Muscle of back (tissue), 11 donors: Measurements from ENCODE around the gene CACNA1B. TPM values are rescaled to one million over a fixed set of nuclear protein-coding genes. Genes with fewer than 3 reads are reported as not detected.
"Not testable (repeated sequence)": the region's sequence is repeated elsewhere in the genome, so short reads cannot be mapped to it uniquely, and the experiment has no call there.

ENCODE experiments used
- DNase-seq, 3 donors: peaks; one replicate each; pipeline versions ENCODE4 v3.0.0 to v3.0.0-alpha.2; 2013
- polyA plus RNA-seq, 10 donors: library from polyadenylated mRNA; unstranded; fragments of 120-200 nt; gene quantifications; one replicate each; pipeline ENCODE4 v1.2.1, GENCODE V29; 2013; ENCODE audit not compliant: insufficient read length in 10 of 10

Gene CACNA1B
- polyA plus RNA-seq, 10 donors, result 0.28 to 0.88 (median 0.47) TPM

DNA sequence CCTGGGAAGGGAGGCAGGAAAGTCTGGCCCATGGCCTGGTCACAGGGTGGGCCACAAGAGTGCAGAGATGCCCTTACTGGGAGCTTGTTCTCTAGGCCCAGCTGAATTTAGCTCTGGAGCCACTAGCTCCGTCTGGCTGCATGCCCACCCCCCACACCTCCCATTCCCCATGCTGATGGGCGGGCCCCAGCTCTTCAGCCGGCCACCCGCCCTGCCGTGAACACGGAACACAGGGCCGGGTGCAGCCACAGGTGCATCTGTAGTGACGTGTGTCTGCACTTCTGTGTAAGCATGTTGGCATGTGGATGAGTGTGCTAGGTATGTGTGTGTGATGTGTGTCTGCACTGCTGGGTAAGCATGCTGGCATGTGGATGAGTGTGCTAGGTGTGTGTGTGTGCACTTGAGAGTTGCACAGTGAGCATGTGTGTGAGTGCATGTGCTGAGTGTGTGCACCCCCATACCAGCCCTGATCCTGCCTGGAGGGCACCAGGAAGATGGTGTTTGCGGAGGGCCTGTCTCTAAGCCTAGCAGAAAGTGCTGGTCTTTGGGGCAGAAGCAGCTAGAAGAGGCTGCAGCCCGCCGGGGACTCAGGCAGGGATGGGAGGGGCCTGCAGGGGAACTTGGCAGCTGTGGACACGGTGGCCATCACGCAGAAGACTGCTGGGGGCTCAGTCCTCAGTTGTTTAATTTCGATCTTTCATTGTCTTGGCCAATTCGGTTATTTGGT lies 136.4 kb downstream of the CACNA1B start:
- no peak for DNase-seq

DNA sequence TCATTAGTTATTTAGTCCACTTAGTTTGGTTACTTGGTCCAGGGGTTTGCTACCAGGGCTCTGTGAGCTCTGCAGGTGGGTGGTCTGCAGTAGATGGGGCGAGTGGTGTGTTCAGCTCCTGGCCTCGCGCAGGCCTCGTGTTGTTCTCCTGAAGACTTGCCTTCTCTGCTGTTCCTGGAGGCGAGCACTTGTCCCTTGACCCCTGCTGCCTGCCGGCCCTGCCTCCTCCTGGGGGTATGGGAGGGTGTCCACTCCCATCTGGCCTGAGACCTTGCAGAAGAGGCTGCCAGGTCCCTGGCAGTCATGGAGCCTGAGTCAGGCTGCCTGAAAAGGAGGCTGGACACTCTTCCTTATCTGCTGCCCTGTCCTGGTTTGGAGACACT lies 137.0 kb downstream of the CACNA1B start:
- no peak for DNase-seq

DNA sequence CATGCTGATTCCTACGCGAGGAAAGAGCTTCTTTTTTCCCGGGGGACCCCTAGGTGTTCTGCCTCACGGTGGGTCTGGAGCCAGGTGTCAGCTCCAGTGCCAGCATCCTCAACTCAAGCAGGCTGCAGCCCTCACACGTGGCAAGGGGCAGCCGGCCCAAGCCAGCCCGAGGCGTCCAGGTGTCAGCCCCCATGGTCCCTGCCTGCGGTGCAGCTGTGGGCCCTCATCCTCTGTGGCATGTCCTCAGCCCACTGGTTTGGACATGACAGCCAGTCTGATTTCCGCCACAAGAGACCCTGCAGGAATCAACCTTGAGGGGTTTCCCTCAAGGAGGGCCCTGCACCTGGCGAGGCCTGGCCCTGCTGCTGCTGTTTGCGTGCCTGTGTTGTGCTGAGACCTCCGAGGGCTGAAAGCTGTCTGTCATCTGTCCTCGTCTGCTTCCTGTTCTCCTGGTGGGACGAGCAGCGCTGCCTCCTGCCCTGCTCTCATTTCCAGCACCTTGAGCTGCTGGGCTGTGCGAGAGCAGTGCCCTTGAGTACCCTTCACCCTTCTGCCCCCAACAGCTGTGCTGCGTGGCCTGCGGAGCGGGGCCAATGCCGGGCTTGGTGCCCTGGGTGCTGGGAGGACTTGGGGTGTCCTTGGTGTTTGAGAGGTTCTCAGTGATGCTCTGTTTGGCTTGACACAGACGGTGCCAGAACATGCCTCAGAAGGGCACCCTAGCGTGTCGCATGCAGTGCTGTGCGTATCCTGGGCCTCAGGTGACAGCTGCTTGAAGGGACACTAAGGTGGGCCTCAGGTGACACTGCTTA lies 137.6 kb downstream of the CACNA1B start:
- DNase-seq, result no peak

DNA sequence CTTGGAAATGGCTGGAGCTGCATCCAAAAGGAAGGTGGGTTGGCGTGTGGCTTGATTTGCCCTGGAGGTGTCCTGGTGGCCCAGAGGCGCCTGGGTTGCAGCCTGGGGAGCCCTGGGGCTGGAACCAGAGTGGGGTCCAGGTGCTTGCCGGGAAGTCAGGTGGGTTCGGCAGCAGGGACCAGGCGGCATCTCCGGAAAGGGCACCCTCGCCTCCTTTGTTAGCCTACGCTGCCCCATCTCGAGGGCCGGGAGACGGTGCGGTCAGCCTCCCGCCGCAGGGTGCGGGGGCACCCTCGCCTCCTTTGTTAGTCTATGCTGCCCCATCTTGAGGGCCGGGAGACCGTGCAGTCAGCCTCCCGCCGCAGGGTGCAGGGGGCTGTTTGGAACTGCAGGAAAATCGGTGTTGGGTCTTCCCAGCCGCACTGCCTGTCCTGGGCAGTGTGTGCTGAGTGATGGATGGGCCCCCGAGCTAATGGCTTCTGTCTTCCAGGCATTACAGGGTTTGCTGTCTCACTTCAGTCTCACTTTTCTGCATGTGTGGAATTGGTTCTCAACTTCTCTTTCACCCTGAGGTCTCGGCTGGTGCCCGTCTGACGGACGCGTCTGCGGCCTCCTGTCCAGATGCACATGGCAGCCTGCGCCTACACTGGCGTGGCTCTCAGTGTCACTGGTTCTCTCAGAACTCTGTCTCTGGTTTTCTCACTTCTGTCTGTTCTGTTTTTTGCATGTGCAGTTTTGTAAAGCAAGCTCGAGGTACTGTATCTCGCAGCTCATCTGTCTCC lies 139.0 kb downstream of the CACNA1B start:
- DNase-seq, result no peak

DNA sequence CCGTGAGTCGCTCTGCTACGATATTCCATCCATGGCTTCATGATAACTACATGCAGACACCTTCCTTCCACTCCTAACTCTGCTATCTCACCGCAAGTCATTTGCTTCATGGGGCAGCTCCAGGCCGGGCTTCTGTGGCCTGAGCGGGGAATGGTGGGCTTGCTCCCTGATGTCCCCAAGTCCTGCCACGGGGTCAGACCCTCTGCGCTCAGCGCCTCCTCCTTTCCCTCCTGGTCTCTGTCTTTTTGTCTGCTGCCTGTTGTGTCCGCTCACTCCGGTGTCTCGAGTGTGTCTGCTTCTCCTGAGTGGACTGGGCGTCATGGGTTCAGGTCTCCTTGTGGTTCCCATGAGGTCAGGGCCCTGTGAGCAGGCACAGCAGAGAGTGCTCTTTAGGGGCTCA lies 139.6 kb downstream of the CACNA1B start:
- no peak for DNase-seq

DNA sequence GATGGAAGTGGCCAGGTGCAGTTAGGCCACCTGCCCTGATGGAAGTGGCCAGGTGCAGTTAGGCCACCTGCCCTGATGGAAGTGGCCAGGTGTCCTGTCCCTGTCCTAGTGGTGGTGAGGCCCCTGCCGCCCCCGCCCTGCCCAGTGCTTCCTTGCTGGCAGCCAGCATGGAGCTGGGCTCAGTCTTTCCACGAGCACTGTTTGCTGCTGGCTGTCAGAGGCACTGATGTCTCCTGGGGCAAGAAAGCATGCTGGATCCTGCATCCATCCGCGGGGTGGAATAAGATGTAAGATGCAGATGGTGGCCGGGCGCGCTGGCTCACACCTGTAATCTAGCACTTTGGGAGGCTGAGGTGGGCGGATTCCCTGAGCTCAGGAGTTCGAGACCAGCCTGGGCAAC lies 141.9 kb downstream of the CACNA1B start:
- not testable (repeated sequence) for DNase-seq

DNA sequence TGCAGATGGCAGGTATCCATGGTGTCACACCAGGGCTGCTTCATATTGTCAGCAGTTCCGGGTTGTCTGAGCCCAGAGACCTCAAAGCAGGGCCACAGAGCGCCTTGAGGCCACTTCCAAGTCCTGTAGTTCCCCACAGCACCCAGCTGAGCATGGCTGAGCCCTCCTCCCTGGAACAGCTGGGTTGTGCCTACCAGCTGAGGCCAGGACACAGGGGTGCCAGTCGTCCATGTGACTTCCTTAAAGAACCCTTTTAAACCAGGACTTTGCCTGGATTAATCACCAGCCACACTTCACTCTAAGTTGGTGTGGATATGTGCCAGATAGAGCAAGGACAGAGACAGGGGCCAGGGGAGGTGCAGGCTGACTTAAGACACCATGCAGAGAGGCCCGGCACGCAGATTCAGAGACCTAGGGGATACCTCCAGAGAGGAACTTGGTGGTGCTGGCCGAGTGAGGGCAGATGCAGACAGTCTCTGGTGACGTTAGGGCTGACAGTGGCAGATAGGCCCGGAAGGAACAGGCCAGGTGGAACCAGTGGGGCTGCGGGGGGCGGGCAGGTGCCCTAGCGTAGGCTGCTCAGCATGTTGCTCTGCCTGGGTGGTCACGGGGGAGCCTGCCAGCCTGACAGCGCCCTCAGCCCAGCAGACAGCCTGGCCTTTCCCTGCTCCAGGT lies 142.7 kb downstream of the CACNA1B start:
- DNase-seq, result no peak

DNA sequence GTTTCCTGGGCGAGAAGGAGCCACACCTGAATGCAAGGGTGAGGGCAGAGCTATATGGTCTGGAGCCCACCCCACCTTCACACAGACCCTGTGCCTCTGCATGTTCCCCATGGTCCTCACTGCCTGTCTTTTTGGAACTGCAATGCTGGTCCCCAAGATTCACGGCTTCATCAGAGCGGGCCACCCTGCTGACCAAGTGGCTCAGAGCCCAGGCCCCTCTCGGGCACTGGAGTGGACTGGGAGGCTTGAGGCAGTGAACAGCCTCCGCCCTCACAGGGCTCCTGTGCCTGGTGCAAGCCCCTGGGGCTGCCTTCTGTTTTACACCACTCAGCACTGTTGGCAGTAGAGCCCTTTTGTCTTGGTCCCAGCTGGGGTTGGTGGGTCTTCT lies 143.2 kb downstream of the CACNA1B start:
- DNase-seq, result no peak

DNA sequence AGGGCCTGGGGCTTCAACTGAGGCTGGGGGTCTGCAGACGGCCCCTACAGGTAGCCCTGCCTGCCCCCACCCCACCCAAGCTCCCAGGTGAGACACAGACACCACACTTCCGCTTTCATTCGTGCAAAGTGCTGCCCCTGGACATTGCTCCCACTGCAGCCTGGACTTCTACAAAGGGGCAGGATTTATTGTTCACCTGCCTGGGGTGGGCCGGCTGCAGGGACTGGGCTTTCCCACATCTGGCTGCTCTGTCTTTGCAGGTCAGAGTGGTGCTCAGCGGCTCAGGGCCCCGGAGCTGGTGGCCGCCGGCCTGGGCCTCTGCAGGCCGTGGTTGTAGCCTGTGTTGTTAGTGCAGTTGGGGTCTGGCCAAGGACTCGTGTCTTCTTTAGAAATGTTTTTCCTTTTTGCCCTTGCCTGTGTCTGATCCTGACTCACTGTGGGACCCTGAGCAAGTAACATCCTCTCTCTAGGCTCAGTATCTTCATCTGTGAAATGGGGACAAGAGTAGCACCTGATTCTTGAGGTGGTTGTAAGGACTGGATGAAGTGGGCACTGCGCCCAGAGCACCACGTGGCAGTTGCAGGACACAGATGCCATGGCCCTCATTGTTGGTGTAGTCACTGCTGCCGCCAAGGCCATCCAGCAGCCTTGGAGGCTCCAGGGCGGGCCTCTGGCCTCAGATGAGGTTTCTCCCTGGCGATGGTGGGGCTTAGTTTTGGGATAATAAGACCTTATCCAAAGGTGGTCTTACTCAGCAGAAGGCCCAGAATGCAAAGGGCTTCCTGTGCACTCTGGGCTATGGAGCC lies 143.9 kb downstream of the CACNA1B start:
- no peak for DNase-seq

DNA sequence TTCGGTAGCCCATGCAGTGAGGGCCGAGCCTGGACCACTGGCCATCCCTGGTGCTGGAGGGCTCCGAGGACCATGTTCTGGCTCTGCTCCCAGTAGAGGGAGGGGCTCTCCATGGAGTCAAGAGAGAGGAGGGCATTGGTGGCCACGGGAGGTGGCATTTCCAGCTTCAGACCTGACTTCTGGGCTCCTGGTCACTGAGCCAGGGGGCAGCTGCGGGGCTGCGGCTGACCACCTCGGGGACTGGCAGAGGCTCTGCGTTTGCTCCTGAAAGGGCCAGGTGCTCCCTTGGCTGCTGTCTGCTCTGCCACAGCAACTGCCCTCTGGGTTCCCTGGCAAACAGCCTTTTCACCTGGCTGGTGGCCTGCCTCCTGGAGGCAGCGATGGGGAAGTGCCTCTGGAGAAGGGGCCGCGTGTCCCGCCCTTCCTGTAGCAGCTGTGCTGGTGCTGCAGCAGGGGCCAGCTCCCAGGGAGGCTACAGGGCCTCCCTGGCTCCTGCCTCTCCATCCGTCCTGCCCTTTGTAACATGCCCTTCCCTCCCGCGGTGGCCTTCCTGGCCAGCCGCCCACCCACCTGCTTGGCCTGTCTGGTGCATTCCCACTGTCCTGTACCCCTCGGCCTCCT lies 144.6 kb downstream of the CACNA1B start:
- no peak for DNase-seq

DNA sequence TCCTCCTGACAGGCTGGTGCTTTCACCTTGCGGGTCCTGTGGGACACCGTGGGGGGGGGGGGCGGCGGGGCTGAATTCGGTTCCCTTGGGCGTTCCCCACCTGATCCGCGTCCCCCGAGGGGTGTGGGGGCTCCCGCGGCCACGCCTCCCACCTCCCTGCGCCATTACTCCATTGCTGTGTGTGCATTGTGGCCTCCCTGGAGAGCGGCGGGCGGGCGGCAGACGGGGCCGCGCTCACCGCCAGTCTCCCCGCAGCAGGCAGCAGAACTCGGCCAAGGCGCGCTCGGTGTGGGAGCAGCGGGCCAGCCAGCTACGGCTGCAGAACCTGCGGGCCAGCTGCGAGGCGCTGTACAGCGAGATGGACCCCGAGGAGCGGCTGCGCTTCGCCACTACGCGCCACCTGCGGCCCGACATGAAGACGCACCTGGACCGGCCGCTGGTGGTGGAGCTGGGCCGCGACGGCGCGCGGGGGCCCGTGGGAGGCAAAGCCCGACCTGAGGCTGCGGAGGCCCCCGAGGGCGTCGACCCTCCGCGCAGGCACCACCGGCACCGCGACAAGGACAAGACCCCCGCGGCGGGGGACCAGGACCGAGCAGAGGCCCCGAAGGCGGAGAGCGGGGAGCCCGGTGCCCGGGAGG lies 145.3 kb downstream of the CACNA1B start:
- DNase-seq, result peak in 1 of 3 donors; percentile 22

DNA sequence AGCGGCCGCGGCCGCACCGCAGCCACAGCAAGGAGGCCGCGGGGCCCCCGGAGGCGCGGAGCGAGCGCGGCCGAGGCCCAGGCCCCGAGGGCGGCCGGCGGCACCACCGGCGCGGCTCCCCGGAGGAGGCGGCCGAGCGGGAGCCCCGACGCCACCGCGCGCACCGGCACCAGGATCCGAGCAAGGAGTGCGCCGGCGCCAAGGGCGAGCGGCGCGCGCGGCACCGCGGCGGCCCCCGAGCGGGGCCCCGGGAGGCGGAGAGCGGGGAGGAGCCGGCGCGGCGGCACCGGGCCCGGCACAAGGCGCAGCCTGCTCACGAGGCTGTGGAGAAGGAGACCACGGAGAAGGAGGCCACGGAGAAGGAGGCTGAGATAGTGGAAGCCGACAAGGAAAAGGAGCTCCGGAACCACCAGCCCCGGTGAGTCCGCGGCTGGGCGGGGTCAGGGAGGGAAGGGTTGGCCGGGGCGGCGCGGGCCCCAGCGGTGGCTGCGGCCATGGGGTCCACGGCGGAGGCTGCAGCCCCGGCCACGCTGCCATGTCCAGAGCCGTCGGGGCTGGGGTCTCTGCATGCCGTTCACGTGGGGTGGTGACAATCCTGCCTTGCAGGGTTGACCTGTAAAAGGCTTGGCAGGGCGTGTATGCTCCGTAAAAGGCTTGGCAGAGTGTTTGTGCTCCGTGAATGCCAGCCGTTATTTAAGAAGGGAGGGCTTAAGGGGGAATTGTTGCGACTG lies 146.0 kb downstream of the CACNA1B start:
- DNase-seq, result no peak

DNA sequence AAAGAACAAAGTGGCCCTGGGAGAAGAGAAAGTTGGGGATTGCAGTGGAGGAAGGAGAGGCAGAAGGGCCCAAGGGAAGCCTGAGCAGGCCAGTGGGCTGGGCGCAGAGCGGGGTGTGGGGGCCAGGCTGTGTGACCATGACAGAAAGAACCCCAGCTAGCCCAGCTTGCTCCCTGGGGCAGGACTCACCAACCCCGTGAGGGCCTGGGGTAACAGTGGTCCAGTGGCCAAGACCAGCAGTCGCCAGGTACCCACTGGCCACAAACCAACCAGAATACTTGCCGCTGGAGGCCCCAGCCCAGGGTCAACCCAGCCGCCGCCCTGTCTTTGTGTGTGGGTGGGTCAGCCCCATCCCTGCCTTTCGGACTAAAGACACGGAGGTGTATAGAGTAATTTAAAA lies 146.5 kb downstream of the CACNA1B start:
- DNase-seq, result no peak

DNA sequence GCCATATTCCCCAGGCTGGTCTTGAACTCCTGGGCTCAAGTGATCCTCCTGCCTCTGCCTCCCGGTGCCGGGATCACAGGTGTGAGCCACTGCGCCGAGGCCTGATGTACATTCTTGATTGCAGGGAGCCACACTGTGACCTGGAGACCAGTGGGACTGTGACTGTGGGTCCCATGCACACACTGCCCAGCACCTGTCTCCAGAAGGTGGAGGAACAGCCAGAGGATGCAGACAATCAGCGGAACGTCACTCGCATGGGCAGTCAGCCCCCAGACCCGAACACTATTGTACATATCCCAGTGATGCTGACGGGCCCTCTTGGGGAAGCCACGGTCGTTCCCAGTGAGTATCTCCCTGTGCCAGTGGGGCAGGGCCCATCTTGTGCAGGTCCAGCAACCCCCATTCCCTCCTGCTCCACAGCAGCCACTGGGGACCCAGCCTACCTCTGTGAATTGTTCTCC lies 147.3 kb downstream of the CACNA1B start:
- no peak for DNase-seq

DNA sequence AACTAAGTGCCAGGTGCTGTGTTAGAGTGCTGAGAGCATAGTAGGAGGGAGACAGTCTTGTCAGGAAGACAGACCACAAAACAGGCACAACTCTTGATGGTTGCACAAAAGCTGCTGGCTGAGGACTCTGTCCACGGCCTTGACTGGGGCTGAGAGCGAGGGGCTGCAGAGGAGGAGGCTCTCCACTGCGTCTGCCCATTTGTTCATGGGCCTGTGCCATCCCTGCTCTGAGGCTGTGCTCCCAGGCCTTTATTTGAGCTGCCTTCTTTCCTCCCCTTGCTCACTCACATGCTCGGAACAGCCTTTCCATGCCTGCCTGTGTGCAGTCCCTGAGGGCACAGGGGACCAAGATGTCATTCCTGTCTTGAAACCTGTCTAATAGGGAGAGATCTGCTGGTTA lies 147.8 kb downstream of the CACNA1B start:
- no peak for DNase-seq

DNA sequence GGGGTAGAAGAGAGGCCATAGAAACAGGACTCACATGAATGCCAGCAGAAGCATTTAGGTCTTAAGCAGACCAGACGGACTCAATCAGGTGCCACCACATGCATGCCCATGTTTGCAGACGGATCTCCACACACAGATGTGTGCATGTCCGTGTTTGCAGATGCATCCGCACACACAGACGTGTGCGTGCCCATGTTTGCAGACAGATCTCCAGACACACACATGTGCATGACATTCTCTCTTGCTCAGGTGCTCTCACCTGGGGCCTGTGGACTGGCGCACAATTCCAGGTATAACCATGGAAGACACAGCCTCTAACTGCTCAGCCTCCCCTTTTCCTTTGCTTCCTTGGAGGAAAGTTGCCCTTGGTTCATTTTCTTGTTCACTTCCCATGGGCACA lies 148.3 kb downstream of the CACNA1B start:
- no peak for DNase-seq

DNA sequence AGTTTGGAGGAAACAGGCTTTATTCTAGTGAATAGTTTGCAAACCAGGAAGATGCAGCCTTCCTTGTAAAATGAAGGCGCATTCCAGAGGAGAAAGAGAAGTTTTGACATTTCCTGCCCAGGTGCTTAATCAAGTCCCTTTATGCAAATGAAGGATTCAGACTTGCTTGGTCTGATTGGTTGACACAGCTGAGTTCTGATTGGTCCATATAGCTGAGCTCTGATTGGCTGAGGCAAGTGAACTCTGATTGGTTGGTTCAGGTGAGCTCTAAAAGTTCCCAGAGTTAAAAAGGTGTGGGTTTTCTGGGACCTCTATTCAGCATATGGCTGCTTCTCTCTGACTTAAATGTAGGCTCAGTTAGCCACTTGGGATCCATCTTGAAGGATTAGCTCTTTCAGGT lies 151.0 kb downstream of the CACNA1B start:
- no peak for DNase-seq

DNA sequence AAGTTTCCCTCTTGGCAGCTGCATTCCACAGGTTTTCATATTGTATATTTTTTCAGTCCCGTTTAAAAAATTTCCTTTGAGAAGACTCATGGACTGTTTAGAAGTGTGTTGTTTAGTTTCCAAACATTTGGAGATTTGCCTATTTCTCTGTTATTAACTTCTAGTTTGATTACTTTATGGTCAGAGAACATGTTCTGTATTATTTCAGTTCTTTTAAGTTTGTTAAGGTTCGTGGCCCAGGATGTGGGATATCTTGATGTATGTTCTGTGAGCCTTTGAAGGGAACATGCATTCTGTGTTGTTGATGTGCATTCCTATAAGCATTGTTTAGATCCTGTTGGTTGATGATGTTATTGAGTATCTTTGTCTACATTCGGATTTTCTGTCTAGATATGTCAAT lies 153.6 kb downstream of the CACNA1B start:
- no peak for DNase-seq

DNA sequence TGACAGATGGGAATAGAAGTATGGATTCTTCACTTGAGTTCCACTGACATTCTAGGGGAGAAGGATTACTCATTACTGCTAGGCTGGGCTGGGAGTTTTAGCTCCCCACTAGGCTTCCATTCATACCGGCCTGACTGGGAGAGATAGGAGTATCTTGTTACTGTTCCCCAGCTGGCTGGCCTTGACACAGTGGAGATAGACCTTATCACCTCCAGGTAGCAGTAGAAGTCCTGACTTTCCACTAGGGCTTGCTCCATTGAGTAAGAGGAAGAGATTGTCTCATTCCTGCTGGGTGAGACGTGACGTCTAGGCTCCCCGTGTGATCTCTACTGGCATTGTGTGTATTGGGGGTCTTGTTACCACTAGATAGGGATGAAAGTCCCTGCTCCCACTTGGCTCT lies 156.4 kb downstream of the CACNA1B start:
- no peak for DNase-seq
